ENCODE measurements around the gene NEUROD6. TPM values are rescaled to one million over a fixed set of nuclear protein-coding genes. Genes with fewer than 3 reads are reported as not detected.

Gene NEUROD6
- total and polyA plus RNA-seq, 4 donors = not detected

- Histone ChIP-seq H3K4me1 (ENCODE audit: control insufficient read depth in 4 of 4, insufficient read depth in 4 of 4, low read length in 3 of 4) (no peaks in the 10 kb centered on the region), H3K4me3 (ENCODE audit: low read depth in 1 of 3, low read length in 3 of 3) (no peak overlapping the region), H3K9me3 (ENCODE audit: control insufficient read depth in 4 of 4, low read length in 3 of 4) (no peaks in the 10 kb centered on the region), H3K9ac (ENCODE audit: low read depth in 1 of 2, low read length in 2 of 2) (no peak overlapping the region), H3K27me3 (ENCODE audit: control insufficient read depth in 4 of 4, insufficient read depth in 4 of 4, low read length in 3 of 4) (no peaks in the 10 kb centered on the region), H3K36me3 (ENCODE audit: control insufficient read depth in 4 of 4, insufficient read depth in 3 of 4, low read depth in 1 of 4, low read length in 3 of 4) (no peaks in the 10 kb centered on the region), H3K27ac (ENCODE audit: low read depth in 1 of 2, low read length in 2 of 2) (no peak overlapping the region)
- DNase-seq (ENCODE audit: low spot score) = no peak
- TF ChIP-seq SP1 (IDR thresholded peaks at IDR 0.05) (no peak), EGR1 (IDR thresholded peaks at IDR 0.05; ENCODE audit: low read depth in 2 of 2) (no peak), TAF1 (conservative IDR thresholded peaks at IDR 0.05) (no peak), JUND (IDR thresholded peaks at IDR 0.05) (no peak), REST (IDR thresholded peaks at IDR 0.05) (no peak), ZBTB33 (IDR thresholded peaks at IDR 0.05) (no peak), GABPA (IDR thresholded peaks at IDR 0.05 in 1 of 2, conservative IDR thresholded peaks at IDR 0.05 in 1 of 2) (no peak), NR2F2 (IDR thresholded peaks at IDR 0.05) (no peak), CTCF (IDR thresholded peaks at IDR 0.05; ENCODE audit: low read depth, low read length, missing input control) (no peak), YY1 (IDR thresholded peaks at IDR 0.05) (no peak), FOXA2 (IDR thresholded peaks at IDR 0.05) (no peak), ATF3 (IDR thresholded peaks at IDR 0.05) (no peak), FOXA1 (IDR thresholded peaks at IDR 0.05) (no peak), RXRA (IDR thresholded peaks at IDR 0.05) (no peak)
- 67% methylated on average over 3 of the region's 3 CpGs for WGBS
Observed at GRCh38 chr7:31343516-31344305, 3.2 kb upstream of the NEUROD6 start.

- Histone ChIP-seq H3K36me3 (ENCODE audit: control insufficient read depth in 4 of 4, insufficient read depth in 3 of 4, low read depth in 1 of 4, low read length in 3 of 4) (no peaks in the 10 kb centered on the region), H3K9ac (ENCODE audit: low read depth in 1 of 2, low read length in 2 of 2) (no peak overlapping the region), H3K27me3 (ENCODE audit: control insufficient read depth in 4 of 4, insufficient read depth in 4 of 4, low read length in 3 of 4) (peaks cover 0 to 2% (median 0%) of the 10 kb centered on the region in 4 donors), H3K27ac (ENCODE audit: low read depth in 1 of 2, low read length in 2 of 2) (no peak overlapping the region), H3K4me1 (ENCODE audit: control insufficient read depth in 4 of 4, insufficient read depth in 4 of 4, low read length in 3 of 4) (peaks cover 0 to 9% (median under 1%) of the 10 kb centered on the region in 4 donors), H3K4me3 (ENCODE audit: low read depth in 1 of 3, low read length in 3 of 3) (no peak overlapping the region), H3K9me3 (ENCODE audit: control insufficient read depth in 4 of 4, low read length in 3 of 4) (no peaks in the 10 kb centered on the region)
- DNase-seq (ENCODE audit: low spot score) = no peak
- WGBS = 42% methylated on average over 5 of the region's 5 CpGs
- TF ChIP-seq FOXA1 (IDR thresholded peaks at IDR 0.05) (no peak), CTCF (IDR thresholded peaks at IDR 0.05; ENCODE audit: low read depth, low read length, missing input control) (no peak), MAX (IDR thresholded peaks at IDR 0.05) (no peak), TAF1 (conservative IDR thresholded peaks at IDR 0.05) (no peak), SP1 (IDR thresholded peaks at IDR 0.05) (no peak), ZBTB33 (IDR thresholded peaks at IDR 0.05) (no peak), JUND (IDR thresholded peaks at IDR 0.05) (no peak), ATF3 (IDR thresholded peaks at IDR 0.05) (no peak), EGR1 (IDR thresholded peaks at IDR 0.05; ENCODE audit: low read depth in 2 of 2) (no peak), HNF4A (conservative IDR thresholded peaks at IDR 0.05) (no peak), NR2F2 (IDR thresholded peaks at IDR 0.05) (no peak), FOXA2 (IDR thresholded peaks at IDR 0.05) (no peak), RXRA (IDR thresholded peaks at IDR 0.05) (no peak), RAD21 (IDR thresholded peaks at IDR 0.05) (no peak), GABPA (IDR thresholded peaks at IDR 0.05 in 1 of 2, conservative IDR thresholded peaks at IDR 0.05 in 1 of 2) (no peak)
Observed at GRCh38 chr7:31341141-31341540, 615 bp upstream of the NEUROD6 start.
